IMR-90 (cell line): ENCODE results near the gene CRYGN.

Source experiments
- BHLHE40 ChIP-seq: fragments of 150-350 bp; IDR thresholded peaks from 2 replicates; pipeline ENCODE4 v1.6.1; 2016; ENCODE audit warnings: mild to moderate bottlenecking, low read depth, low read length
- CTCF ChIP-seq: conservative IDR thresholded peaks from 2 replicates; pipeline ENCODE4 v1.5.1; 2012; ENCODE audit warnings: mild to moderate bottlenecking, low read depth, low read length, improper control_type of control experiment
- MAZ ChIP-seq: IDR thresholded peaks from 2 replicates; pipeline ENCODE4 v1.6.1; 2012; ENCODE audit warnings: low read depth, mild to moderate bottlenecking, low read length, improper control_type of control experiment, moderate library complexity, borderline replicate concordance
- POLR2A ChIP-seq: IDR thresholded peaks from 2 replicates; pipeline ENCODE4 v1.6.1; 2012; ENCODE audit warnings: mild to moderate bottlenecking, low read depth, low read length
- RAD21 ChIP-seq: IDR thresholded peaks from 2 replicates; pipeline ENCODE4 v1.6.1; 2012; ENCODE audit warnings: low read length, improper control_type of control experiment
- RFX5 ChIP-seq: IDR thresholded peaks from 2 replicates; pipeline ENCODE4 v1.8.0; 2012; ENCODE audit warnings: low read depth, mild to moderate bottlenecking, low read length, moderate library complexity
- SMC3 ChIP-seq: fragments of 150-350 bp; IDR thresholded peaks from 2 replicates; pipeline ENCODE4 v1.6.1; 2016; ENCODE audit warnings: low read depth, mild to moderate bottlenecking, antibody characterized with exemption, low read length, moderate library complexity

GRCh38 chr7:151426904-151427704 lies 12.8 kb downstream of the CRYGN start:
- no peak for TF ChIP-seq CTCF
- TF ChIP-seq POLR2A: no peak
- no peak for TF ChIP-seq MAZ
- TF ChIP-seq BHLHE40: no peak
- TF ChIP-seq SMC3: no peak
- no peak for TF ChIP-seq RFX5
- no peak for TF ChIP-seq RAD21
